ENCODE results near the gene CCDC177.

CCDC177 gene

DNA sequence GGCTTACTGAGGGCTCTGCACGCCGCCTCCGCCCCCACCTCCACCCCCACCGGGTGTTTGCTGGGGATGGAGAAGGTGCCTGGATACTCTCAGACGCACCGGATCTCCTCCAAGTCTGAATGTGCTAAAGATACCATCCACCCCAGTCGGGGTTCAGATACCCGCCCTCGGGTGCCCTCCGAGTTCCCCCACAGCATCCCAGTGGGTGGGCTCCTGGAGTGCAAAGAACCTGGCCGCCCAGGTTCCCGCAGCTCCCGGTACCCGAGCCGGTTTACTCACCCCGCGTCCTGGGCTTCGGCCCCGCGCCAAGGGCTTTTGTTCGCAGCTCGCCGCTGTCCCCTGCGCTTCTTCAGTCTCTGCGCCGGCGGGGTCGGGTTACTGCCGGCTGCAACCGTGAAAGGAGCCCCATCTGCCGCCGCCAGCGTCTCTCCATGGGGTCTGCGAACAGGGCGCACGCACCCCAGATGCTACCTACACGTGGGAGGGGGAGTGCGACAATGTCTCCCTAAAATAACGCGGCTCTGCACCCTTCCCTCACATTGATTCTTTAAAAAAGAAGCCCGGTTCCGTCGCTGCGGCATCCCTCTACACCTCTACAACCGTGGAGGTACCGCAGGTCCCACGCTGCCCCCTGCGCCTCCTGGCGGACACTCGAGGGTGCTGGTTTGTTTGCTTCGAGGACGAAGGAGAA lies at the start of gene CCDC177:
TSS of gene CCDC177 (minus strand) at position 609 of the 691 bp plus-strand sequence. CDS start 1,249 bp downstream, outside the sequence.
- DNase-seq, result peak; percentile 82

DNA sequence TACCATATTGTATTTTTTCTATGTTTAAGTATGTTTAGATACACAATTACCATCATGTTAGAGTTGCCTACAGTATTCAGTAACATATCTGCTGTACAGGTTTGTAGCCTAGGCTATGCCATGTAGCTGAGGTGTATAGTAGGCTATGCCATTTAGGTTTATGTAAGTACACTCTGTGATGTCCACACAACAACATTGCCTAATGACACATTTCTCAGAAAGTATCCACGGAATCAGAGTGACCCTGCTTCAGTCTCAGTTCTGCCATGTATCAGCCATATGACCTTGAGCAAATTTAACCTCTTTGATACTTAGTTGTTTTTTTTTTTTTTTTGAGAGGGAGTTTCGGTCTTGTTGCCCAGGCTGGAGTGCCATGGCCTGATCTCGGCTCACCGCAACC lies 49.5 kb upstream of the CCDC177 start:
- DNase-seq, result no peak

DNA sequence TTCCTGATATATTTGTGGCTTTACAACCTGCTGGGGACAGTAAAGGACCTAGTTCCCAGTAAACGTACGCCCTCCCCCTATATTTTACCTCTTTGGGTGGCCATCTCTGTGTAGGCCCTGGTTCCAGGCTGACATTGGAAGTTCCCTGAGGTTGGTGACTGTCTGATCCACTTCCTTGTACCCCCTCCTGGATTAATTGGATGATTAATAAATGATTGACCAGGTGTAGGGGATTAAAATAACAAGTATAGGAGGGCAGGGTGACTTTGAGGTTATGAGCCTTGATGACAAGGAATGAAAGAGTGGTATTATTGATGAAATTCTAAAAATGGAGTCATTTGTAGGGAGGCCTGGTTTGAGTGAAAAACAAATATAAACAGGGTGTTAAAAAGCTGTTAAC lies 46.3 kb upstream of the CCDC177 start:
- no peak for DNase-seq

DNA sequence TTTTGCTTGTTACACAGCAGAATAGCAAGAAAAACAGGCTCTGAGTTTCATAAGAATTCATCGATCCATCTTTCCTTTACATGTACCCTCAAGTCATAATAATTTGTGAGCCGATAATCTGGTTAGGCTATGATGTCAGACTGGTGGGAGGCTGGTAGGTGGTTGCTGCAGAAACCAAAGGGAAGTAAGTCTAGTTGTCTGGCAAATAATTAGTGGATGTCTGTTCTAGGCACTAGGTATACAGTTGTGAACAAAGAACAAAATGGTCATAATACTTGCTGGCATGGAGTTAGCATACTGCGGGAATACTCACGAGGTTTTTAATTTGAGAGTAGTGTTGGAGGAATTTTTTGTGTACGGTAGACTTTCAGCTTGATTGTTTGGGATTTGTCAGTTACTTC lies 45.5 kb upstream of the CCDC177 start:
- peak; percentile 53 for DNase-seq

DNA sequence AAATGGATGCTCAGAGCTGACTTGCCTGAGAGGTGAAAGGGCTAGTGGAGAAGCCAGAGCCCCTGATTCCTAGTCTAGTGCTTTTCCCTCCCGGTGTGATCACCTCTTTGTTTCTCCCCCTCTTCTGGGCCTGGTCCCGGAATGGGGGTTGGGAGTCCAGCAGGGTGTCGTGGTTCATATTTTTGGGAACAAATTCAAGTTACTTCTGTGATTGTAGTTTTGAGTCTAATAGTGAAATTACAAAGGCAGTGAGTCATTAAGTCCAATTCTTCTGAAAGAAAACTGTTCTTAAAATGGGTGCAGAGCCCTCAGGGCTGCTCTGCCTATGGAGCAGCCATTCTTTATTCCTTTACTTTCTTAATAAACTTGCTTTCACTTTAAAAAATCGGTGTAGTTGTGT lies 44.3 kb upstream of the CCDC177 start:
- no peak for DNase-seq

DNA sequence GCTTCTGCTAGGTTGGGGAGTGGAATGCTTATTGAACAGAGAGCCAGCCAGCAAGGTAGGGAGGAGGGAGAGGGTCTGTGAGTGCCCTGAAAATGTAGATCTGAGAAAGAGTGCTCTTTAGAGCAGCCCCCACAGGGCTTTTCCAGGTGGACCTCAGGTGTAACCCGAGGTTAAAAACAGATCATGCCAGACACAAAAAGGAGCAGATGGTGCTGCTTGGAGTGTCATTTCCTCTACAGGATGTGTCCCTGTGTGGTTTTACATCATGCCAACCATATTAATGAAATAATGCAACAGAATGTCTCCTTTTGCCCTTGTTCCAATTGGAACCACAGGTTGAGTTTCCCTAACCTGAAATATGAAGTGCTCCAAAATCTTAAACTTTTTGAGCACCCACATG lies 43.1 kb upstream of the CCDC177 start:
- DNase-seq, result no peak

DNA sequence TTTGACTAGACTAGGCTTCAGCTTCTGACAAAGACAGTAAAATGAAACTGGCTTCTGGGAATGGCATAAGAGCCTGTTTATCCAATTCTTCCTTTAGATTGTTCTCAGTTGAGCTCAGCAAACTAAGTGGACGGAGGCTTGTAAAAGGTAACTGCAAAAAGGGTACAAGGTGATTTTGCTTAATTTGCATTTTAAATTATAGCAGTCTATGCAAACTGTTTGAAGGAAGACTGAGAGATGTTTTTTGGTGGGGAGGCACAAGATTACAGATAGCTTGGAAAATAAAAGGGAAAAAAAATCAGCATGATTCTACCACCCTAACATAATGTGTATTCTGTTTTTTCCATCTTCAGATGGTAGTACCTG lies 41.7 kb upstream of the CCDC177 start:
- no peak for DNase-seq

DNA sequence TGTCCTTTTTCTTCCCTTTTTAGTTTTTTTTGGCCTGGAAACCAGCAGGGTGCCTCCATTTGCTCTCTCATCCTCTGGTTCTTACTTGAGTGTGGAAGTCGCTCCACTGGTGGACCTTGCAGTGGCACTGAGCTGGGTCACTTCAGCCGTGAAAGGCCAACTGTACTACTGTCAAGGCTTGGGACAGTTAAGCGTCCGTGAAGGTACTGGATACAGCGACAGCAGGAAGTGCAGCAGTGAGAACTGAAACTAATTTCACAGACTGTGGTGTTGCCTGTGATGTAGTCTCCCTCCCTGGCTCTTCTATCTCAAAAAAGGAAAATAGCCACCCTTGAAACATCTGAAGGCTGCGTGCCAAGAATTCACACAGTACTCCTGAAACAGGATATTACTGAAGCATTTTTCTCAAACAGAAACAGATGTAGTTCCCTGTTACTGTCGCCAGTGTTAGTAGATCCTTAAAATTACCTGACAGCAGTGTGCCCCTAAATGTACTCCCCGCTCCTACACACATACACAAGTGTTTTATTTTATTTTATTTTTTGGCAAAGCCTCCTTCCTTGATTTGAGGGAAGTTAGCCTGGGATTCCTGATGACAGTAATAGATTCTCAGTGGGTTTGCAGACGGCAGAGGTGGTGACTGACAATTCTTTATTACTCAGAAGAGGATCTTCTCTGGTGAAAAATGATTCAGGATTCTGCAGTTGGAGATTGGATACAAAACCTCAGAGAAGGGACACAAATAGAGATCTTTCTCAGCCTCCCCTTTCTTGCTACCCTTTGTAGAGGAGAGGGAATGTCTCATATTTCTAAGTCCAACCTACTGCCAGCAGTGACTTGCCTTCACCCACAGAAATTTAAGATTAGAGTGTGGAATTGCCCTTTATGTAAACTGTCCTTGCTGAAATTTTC lies 41.1 kb upstream of the CCDC177 start:
- DNase-seq, result peak; percentile 47

DNA sequence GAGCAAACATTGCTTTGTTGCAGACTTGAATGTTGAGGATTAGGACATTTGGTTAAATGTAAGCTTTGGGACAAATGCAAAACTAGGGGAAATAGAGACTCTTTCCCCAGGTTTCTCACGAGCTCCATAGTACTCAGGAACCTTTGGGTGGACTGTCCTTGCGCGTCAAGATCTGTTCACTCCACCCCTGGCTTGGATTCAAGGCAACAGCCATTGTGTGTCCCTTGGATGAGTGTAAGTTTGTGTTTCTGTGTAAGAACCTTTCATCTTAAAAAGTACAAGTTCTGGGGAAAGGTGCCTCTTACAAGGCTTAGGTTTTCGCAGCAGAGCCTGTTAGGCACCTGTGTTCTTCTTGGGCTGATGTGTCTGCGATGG lies 40.4 kb upstream of the CCDC177 start:
- DNase-seq, result no peak

DNA sequence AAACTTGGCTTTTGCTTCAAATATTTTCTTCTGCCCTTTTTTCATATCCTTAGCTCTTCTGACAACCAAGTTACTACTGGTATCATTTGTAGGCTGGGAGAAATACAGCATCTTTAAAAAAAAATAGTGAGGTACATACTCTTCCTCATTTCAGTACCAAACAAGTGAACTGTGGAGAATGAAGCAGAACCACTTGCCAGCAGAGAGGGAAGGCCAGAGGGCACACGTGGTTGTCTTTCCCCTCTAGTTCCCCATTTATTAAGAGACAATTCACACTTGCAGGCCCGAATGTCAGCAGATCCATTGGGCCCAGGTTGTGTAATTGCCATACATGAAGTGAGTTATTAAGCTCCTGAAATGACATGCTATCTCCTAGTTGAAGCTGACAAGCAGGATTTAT lies 39.9 kb upstream of the CCDC177 start:
- no peak for DNase-seq

DNA sequence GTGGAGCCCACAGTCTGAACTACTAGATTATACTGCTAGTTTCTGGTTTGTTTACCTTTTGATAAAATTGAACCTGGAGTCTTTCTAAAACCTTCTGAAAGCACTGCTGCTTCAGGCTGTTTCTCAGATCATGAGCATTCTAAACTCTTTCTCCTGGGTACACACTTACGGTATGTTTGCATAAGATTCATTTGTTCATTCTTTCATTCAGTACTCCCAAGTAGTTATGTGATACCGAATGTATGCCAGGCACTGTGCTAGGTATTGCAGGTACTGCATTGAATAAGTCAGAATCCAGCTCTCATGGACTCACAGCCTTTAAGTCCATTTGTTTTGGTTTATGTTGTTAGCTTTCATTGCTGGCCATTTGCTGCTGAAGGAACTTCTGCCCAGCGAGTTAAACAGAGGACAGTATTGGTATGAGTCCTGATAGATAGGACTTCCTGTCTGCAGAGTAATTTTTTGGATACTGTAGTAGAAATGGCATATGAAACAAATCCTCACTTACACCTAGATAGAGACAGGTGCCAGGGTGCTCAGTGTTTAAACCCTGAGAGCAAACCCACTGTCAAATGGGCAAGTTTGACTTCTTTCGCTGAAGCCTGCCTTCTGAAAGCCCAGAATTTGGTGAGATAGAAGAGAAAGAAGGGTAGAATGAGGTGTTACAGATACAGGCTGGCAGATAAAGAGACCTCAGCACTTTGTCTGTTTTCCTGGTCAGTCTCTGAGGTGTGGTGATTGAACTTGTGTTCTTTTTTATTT lies 38.8 kb upstream of the CCDC177 start:
- no peak for DNase-seq

DNA sequence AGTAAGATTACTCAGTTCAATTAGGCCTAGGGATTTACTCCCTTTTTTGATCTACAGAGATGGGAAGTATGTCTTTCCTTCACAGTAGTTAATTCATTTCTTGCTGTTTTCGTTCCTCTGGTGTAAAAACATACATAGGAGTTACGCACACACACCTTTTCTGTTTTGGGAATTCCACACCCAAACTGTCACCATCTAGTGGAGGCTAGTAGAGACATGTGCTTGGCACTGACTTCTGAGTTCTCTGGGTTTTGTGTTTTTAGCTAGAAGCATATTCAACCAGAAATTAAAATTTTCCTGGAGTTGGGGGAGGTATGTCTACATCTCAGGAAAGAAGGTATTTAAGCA lies 38.1 kb upstream of the CCDC177 start:
- no peak for DNase-seq

DNA sequence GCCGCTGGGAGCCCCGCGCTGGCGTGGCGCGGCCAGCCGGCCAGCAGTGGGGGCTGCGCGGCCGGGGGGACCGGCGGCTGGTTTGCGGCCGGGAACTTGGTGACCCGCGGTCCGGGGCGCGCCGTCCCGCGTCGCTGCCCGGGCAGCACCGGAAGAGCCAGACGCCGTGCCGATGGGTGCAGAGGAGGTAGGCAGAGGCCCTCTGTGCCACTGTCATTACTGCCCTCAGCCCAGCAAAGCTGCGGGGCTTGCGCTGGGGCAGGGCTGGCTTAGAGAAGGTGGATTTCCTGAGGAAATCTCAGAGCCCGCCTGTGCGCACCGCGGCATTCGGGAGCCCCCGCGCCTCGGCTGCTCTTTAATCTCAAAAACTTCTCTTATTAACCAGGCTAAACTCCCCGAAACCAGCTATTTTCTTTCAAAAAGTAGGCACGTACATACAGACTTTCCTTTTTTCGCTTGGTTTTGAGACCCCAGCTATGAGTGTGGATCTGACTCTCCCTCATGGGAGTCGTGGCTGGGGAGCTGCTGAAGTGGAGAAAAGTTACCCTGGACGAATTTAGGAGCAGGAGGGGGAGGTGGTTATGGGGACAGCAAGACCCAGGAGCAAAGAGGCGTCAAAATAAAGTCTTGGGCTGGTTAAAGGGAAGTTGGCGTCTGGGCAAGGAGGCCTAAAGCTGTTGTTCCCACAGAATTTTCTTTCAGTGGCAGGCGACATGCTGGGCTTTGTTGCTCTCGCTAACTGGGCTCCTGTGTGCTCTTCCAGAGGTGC lies 37.5 kb upstream of the CCDC177 start:
- DNase-seq, result peak; percentile 46

DNA sequence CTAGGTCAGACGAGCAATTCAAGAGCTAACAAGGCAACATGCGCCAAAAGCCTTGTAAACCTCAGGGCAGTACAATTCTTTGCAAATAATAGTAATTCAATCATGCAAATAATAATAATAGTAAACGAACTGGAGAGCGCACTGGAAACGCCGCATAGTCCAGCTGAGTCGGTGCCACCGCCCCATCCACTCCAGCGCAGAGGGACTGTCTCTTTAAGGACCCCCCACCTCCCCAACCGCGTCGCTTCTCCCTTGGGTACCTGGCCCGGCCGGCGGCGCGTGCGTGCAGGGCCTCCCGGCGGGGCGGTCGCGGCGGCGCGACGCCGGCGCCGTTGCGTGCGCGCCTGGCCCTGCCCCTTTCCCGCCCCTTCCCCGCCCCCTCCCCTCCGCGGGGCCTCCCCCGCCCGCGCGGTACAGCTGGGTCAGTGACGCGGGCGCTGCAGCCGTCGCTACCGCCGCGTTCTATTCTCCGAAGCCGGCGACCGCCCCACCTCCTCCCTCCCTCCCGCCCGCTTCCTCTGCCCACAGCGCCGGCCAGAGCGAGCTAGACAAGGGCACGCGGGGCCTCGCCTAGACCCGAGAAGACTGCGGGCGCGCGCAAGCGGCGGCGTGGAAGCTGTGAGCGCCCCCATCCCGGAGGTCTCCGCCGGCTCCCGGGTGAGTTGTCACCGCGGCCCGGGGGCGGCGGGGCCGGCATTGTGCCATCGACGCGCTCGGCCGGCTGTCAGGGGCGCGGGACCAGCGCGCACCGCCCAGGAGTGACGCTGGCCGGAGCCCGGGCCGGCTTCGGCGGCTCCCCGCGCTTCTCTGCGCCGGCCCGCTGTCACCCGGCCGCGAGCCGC lies 36.7 kb upstream of the CCDC177 start, which contains the start of gene SUSD6:
TSS of gene SUSD6 (plus strand) at position 425 of the 842 bp plus-strand sequence. CDS start 46,997 bp downstream, outside the sequence.
- DNase-seq, result peak; percentile 88

DNA sequence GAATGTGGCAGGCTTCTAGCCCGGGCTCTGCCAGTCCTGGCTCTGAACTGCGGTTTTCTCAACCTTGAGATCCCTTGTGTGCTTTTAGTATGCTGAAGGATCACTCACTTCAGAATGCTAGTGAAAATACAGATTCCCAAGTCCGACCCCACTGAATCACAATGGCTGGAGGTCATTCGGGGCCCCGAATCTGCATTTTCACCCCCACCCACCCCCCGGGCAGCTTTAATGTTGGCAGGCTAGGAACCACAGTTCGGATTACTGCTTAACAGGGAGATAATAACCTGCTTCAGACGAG lies 36.2 kb upstream of the CCDC177 start:
- DNase-seq, result no peak

DNA sequence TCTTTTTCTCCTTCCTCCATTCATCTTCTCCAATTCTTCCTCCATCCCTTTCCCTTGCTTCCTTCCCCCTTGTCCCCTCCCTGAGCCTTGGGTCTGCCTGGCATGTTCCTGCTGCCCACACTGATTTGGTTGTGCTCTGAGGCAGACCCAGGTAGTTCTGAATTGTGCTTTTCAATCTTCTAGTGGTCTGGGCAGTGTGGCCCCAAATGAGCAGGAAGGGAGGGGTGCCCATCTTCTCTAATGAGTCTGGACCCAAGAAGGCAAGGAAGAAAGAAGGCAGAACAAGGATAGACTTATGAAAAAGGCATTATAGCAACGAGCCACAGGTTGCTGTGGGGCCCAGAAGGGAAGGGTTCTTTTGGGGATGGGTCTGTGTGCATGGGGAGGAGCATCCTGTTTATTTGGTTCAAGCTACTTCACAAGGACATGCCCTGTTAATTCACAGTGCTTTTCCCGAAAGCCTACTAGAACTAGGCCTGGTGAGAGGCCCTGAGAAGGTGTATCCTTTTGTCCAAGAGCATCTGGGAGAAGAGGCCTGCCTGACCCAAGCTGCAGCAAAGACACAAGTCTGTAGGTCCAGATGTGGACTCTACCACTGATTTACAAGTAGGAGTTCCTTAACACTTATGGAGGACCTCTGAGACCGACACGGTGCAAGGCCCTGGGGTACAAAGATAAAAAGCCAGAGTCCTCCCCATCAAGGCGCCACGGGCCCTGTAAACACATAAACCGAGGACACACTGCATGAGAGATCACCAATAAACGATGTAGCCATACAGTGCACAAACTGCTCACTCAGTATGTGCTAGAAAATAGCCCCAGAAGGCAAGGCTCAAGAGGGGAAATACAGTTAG lies 35.6 kb upstream of the CCDC177 start:
- no peak for DNase-seq

DNA sequence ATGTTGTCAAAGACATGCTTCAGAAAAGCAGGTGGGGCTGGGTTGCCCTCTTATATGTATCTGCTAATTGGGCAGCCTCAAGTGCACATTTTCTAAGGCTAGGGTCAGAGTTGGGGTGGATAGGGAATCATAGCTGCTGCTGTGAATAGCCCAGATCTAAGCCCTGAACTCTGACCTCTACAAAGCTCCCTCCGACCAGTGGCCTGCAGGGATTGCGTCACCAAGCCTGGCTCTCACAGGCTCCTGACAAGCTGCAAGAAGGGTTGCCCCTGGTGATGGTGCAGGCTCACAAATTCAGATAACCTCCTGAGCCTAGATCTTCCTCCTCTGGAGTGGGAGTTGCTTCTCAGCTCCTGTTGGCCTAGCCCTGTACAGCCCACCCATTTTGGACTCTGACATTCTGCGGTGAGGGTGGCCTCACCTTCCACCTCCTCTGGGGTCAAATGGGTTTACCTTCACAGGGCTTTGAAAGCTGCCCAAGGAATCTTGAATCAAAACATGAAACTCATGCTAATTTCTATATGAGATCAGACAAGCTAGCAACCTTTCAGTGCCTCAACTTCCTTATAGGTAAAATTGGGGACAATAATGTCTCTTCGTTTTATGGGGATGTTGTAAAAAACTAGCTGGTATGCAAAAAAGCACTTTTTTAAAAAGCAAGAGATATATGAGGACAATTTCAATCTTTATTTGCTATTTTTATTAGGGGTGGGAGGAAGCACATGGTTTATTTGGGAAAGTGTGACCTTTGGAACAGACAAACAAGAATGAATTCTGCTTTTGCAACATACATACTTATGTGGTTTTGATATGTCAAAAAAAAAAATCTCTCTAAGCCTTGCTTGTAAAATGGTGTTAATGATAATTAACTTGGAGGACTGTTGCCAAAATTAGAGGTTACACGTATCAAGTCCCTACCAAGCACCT lies 31.9 kb upstream of the CCDC177 start:
- DNase-seq, result no peak

DNA sequence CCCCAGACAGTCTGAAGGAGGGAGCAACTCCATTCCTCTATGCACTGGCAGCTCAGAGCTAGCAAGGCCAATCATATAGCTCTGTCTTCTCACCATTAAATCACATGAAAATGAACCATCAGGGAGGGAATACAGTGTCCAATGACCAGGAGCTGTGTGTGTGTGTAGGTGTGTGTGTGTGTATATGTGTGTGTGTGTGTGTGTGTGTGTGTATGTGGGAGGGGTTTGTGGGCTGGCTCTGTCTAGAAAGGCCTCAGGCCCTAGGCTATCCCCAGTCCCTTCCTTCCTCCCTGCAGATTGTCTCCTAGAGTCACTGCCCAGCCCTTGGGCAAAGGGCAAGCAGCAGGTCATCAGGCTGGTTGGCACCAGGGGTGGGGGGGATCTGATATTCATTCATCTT lies 31.1 kb upstream of the CCDC177 start:
- DNase-seq, result no peak

DNA sequence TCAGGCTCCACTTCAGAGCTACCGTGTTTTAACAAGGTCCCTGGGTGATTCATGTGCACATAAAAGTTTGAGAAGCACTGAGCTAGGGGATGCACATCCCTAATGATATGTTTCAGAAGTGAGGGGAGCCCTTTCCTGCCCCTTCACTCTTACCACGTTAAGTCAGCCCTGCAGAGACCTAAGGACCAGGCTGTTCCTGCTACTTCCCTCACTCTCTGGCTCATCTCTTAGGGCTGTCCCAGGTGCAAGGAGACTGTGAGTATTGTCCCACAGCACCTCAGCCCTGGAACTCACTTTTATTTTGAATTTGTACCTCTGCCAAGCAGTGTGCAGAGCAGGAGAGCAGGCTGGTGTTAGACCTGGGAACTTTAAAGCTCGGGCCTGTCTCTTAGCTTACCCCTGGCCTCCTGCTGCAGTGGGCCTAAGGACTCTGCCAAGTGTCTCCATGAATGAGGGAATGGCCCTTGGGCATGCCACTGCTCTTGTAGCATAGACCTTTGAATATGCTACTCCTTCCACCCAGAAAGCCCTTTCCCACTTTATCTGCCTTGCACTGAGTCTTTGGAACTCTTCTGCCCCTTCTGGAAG lies 25.7 kb upstream of the CCDC177 start:
- DNase-seq, result no peak

Measured in stimulated activated CD4-positive, alpha-beta T cell treated with anti-CD3 and anti-CD28 coated beads, Interleukin-4, amount 100 ng/mL, for 24 hours (primary cell).